SK-N-SH treated with all-trans-retinoic acid at 6 μM for 48 hours (cell line): ENCODE measurements around the gene COMMD9.

Experiments
- ATAC-seq: fragments of 200-7000 bp; cut with Tn5 transposase; 3 replicates; pipeline ENCODE4 v1.9.1; 2020; ENCODE audit warnings: mild to moderate bottlenecking, moderate library complexity
- BACH2 ChIP-seq: fragments of 250-450 bp; sonication (Bioruptor Pico); IDR thresholded peaks from 2 replicates; pipeline ENCODE4 v1.9.0; 2021; ENCODE audit warnings: mild to moderate bottlenecking, borderline replicate concordance
- CREB5 ChIP-seq: fragments of 250-450 bp; sonication (Bioruptor Pico); IDR thresholded peaks from 2 replicates; pipeline ENCODE4 v1.5.1; 2020; ENCODE audit warnings: low read depth, mild to moderate bottlenecking, moderate library complexity
- CSRNP3 ChIP-seq: fragments of 250-450 bp; sonication (Bioruptor Pico); IDR thresholded peaks from 2 replicates; pipeline ENCODE4 v1.5.1; 2021; ENCODE audit warnings: mild to moderate bottlenecking, moderate library complexity
- ESRRG ChIP-seq: fragments of 250-450 bp; sonication (Bioruptor Pico); IDR thresholded peaks from 2 replicates; pipeline ENCODE4 v1.6.1; 2021; ENCODE audit warnings: mild to moderate bottlenecking
- GLIS3 ChIP-seq: fragments of 250-450 bp; sonication (Bioruptor Pico); IDR thresholded peaks from 2 replicates; pipeline ENCODE4 v1.5.0; 2020; ENCODE audit warnings: mild to moderate bottlenecking, moderate library complexity
- ISL1 ChIP-seq: fragments of 250-450 bp; sonication (Bioruptor Pico); IDR thresholded peaks from 2 replicates; pipeline ENCODE4 v2.1.2; 2022; ENCODE audit warnings: mild to moderate bottlenecking, moderate library complexity
- OSR1 ChIP-seq: fragments of 250-450 bp; sonication (Bioruptor Pico); IDR thresholded peaks from 2 replicates; pipeline ENCODE4 v1.8.0; 2022; ENCODE audit warnings: moderate library complexity, mild to moderate bottlenecking, inconsistent platforms
- PATZ1 ChIP-seq: fragments of 250-450 bp; sonication (Bioruptor Pico); IDR thresholded peaks from 2 replicates; pipeline ENCODE4 v1.8.0; 2020; ENCODE audit warnings: mild to moderate bottlenecking, moderate library complexity, borderline replicate concordance
- PPARA ChIP-seq: fragments of 250-450 bp; sonication (Bioruptor Pico); IDR thresholded peaks from 2 replicates; pipeline ENCODE4 v1.5.0; 2020; ENCODE audit warnings: mild to moderate bottlenecking, borderline replicate concordance
- RARB ChIP-seq: fragments of 250-450 bp; sonication (Bioruptor Pico); IDR thresholded peaks from 2 replicates; pipeline ENCODE4 v1.8.0; 2021; ENCODE audit warnings: mild to moderate bottlenecking, moderate library complexity
- SNAI2 ChIP-seq: fragments of 250-450 bp; sonication (Bioruptor Pico); IDR thresholded peaks from 2 replicates; pipeline ENCODE4 v1.5.0; 2020; ENCODE audit warnings: mild to moderate bottlenecking, moderate library complexity
- TCF4 ChIP-seq: fragments of 250-450 bp; sonication (Bioruptor Pico); IDR thresholded peaks from 2 replicates; pipeline ENCODE4 v1.8.0; 2021; ENCODE audit warnings: mild to moderate bottlenecking, moderate library complexity, borderline replicate concordance
- TOX ChIP-seq: fragments of 250-450 bp; sonication (Bioruptor Pico); IDR thresholded peaks from 2 replicates; pipeline ENCODE4 v1.8.0; 2021; ENCODE audit warnings: mild to moderate bottlenecking, moderate library complexity, borderline replicate concordance
- TSHZ2 ChIP-seq: fragments of 250-450 bp; sonication (Bioruptor Pico); IDR thresholded peaks from 2 replicates; pipeline ENCODE4 v1.5.0; 2020; ENCODE audit warnings: mild to moderate bottlenecking, moderate library complexity
- ZFP3 ChIP-seq: fragments of 250-450 bp; sonication (Bioruptor Pico); IDR thresholded peaks from 2 replicates; pipeline ENCODE4 v1.5.0; 2020; ENCODE audit warnings: mild to moderate bottlenecking, moderate library complexity
- ZFP30 ChIP-seq: fragments of 450-650 bp; formaldehyde crosslinking; IDR thresholded peaks from 2 replicates; pipeline ENCODE4 v1.5.0; 2022; ENCODE audit warnings: mild to moderate bottlenecking, moderate library complexity
- ZNF70 ChIP-seq: fragments of 450-650 bp; formaldehyde crosslinking; IDR thresholded peaks from 2 replicates; pipeline ENCODE4 v1.5.0; 2020; ENCODE audit warnings: mild to moderate bottlenecking, moderate library complexity
- ZNF8 ChIP-seq: fragments of 450-650 bp; formaldehyde crosslinking; IDR thresholded peaks from 2 replicates; pipeline ENCODE4 v1.5.0; 2020; ENCODE audit warnings: mild to moderate bottlenecking, moderate library complexity

Gene COMMD9

GRCh38 chr11:36273110-36273509, 16.1 kb downstream of the COMMD9 start:
- TF ChIP-seq SNAI2 (CRISPR knock-in tag) (no peak), ESRRG (no peak), PPARA (CRISPR knock-in tag) (no peak), RARB (no peak), PATZ1 (CRISPR knock-in tag) (no peak), TSHZ2 (no peak), TOX (CRISPR knock-in tag) (no peak), TCF4 (no peak)
- TF ChIP-seq, all 23 proteins: peak for 0
- ATAC-seq: no peak

- ATAC-seq: no peak
- TF ChIP-seq TOX (CRISPR knock-in tag) (no peak), OSR1 (no peak), PATZ1 (CRISPR knock-in tag) (no peak), ZFP3 (CRISPR knock-in tag) (no peak), CSRNP3 (CRISPR knock-in tag) (no peak), ZNF70 (CRISPR knock-in tag) (no peak), GLIS3 (no peak), CREB5 (CRISPR knock-in tag) (no peak)
- TF ChIP-seq, all 23 proteins: peak for 0
Observed at GRCh38 chr11:36271794-36272407, 17.3 kb downstream of the COMMD9 start.

GRCh38 chr11:36270701-36271100, 18.5 kb downstream of the COMMD9 start:
- TF ChIP-seq ISL1 (CRISPR knock-in tag) (no peak), ZFP30 (CRISPR knock-in tag) (no peak), ZNF70 (CRISPR knock-in tag) (no peak), ZFP3 (CRISPR knock-in tag) (no peak), SNAI2 (CRISPR knock-in tag) (no peak), TOX (CRISPR knock-in tag) (no peak), PPARA (CRISPR knock-in tag) (no peak), ZNF8 (CRISPR knock-in tag) (no peak), GLIS3 (no peak), BACH2 (CRISPR knock-in tag) (no peak)
- ATAC-seq: no peak

GRCh38 chr11:36268337-36268985, 20.8 kb downstream of the COMMD9 start:
- no peak for ATAC-seq
- TF ChIP-seq SNAI2 (CRISPR knock-in tag): no peak
- TF ChIP-seq ZNF70 (CRISPR knock-in tag): no peak
- no peak for TF ChIP-seq PATZ1 (CRISPR knock-in tag)
- no peak for TF ChIP-seq RARB
- TF ChIP-seq ESRRG: no peak
- no peak for TF ChIP-seq CREB5 (CRISPR knock-in tag)
